ENCODE measurements around the gene SMIM8.

- TF ChIP-seq TARDBP (IDR thresholded peaks at IDR 0.05) (no peak), SUZ12 (IDR thresholded peaks at IDR 0.05) (no peak), PKNOX1 (IDR thresholded peaks at IDR 0.05) (no peak), FOXM1 (IDR thresholded peaks at IDR 0.05; ENCODE audit: borderline replicate concordance) (no peak), BHLHE40 (IDR thresholded peaks at IDR 0.05; ENCODE audit: borderline replicate concordance) (no peak), FOXA1 (IDR thresholded peaks at IDR 0.05) (no peak), ELF4 (IDR thresholded peaks at IDR 0.05) (no peak), L3MBTL2 (conservative IDR thresholded peaks at IDR 0.05) (no peak), SP1 (IDR thresholded peaks at IDR 0.05) (no peak), HDGF (IDR thresholded peaks at IDR 0.05; ENCODE audit: borderline replicate concordance) (no peak), FOXK2 (IDR thresholded peaks at IDR 0.05) (no peak), ARNT (IDR thresholded peaks at IDR 0.05) (no peak), LEF1 (IDR thresholded peaks at IDR 0.05; ENCODE audit: borderline replicate concordance) (no peak), NFRKB (IDR thresholded peaks at IDR 0.05) (no peak)
Measured at GRCh38 chr6:87293526-87293925, 28.9 kb upstream of the SMIM8 start.

Data from HEK293T (cell line).